OCI-LY1 (cell line): Measurements from ENCODE around the gene PI4K2B.

Experiments
- H2AFZ ChIP-seq: fragments of 200-600 bp; sonication (generic), shearing (Covaris generic); 2 replicates; pipeline ENCODE4 v1.6.0; 2014; ENCODE audit warnings: antibody characterized with exemption, mild to moderate bottlenecking, low read length
- H3F3A ChIP-seq: fragments of 200-600 bp; sonication (generic), shearing (Covaris generic); 2 replicates; pipeline ENCODE4 v1.6.0; 2014; ENCODE audit warnings: mild to moderate bottlenecking, antibody characterized with exemption, low read length, moderate library complexity; ENCODE audit not compliant: insufficient read depth
- H3K27ac ChIP-seq: fragments of 200-600 bp; sonication (generic); 2 replicates; pipeline ENCODE4 v1.5.1; 2014; ENCODE audit warnings: low read length, mixed run types, mild to moderate bottlenecking, low read depth; ENCODE audit not compliant: poor library complexity, severe bottlenecking
- H3K27me3 ChIP-seq: fragments of 200-600 bp; sonication (generic); 2 replicates; pipeline ENCODE4 v1.6.0; 2014; ENCODE audit warnings: antibody characterized with exemption, mild to moderate bottlenecking, low read length, moderate library complexity; ENCODE audit not compliant: insufficient read depth
- H3K36me3 ChIP-seq: fragments of 200-600 bp; sonication (generic); 2 replicates; pipeline ENCODE4 v1.6.1; 2014; ENCODE audit warnings: mild to moderate bottlenecking, antibody characterized with exemption, low read length, moderate library complexity, mixed read lengths; ENCODE audit not compliant: insufficient read depth
- H3K4me1 ChIP-seq: fragments of 200-600 bp; sonication (generic); 2 replicates; pipeline ENCODE4 v1.5.1; 2014; ENCODE audit warnings: mild to moderate bottlenecking, low read length, moderate library complexity; ENCODE audit not compliant: insufficient read depth, severe bottlenecking
- H3K4me2 ChIP-seq: fragments of 200-600 bp; sonication (generic), shearing (Covaris generic); 2 replicates; pipeline ENCODE4 v1.6.1; 2014; ENCODE audit warnings: low read length
- H3K4me3 ChIP-seq: fragments of 200-600 bp; sonication (generic); 2 replicates; pipeline ENCODE4 v1.5.1; 2014; ENCODE audit warnings: low read length, low read depth, mild to moderate bottlenecking, mixed read lengths; ENCODE audit not compliant: poor library complexity, severe bottlenecking
- H3K79me2 ChIP-seq: fragments of 200-600 bp; shearing (Covaris generic); 2 replicates; pipeline ENCODE4 v1.6.1; 2016; ENCODE audit warnings: mixed run types, low read length, mixed read lengths; ENCODE audit not compliant: insufficient read depth
- H3K9ac ChIP-seq: fragments of 200-600 bp; sonication (generic), shearing (Covaris generic); 2 replicates; pipeline ENCODE4 v1.6.1; 2014; ENCODE audit warnings: mild to moderate bottlenecking, low read length, mixed read lengths
- H3K9me2 ChIP-seq: fragments of 200-600 bp; sonication (generic), shearing (Covaris generic); 2 replicates; pipeline ENCODE4 v1.6.1; 2014; ENCODE audit warnings: low read depth, mild to moderate bottlenecking, low read length, mixed read lengths
- H3K9me3 ChIP-seq: fragments of 200-600 bp; shearing (Covaris generic); 2 replicates; pipeline ENCODE4 v1.6.1; 2014; ENCODE audit warnings: low read length, mixed read lengths
- H4K20me1 ChIP-seq: fragments of 200-600 bp; sonication (generic), shearing (Covaris generic); 2 replicates; pipeline ENCODE4 v1.6.0; 2016; ENCODE audit warnings: mild to moderate bottlenecking, low read length; ENCODE audit not compliant: insufficient read depth
- EZH2 ChIP-seq: fragments of 200-600 bp; sonication (generic), shearing (Covaris generic); IDR thresholded peaks from 2 replicates; pipeline ENCODE4 v1.8.0; 2017; ENCODE audit warnings: borderline replicate concordance, mixed run types, mild to moderate bottlenecking, antibody characterized with exemption, low read length, moderate library complexity, mixed read lengths
- TF ChIP-seq, protein P1 (sequence below): fragments of 200-600 bp; sonication (generic), shearing (Covaris generic); IDR thresholded peaks from 2 replicates; pipeline ENCODE4 v1.5.1; 2017; ENCODE audit warnings: mild to moderate bottlenecking, antibody characterized with exemption, low read length, moderate library complexity, mixed read lengths

Gene PI4K2B

DNA sequence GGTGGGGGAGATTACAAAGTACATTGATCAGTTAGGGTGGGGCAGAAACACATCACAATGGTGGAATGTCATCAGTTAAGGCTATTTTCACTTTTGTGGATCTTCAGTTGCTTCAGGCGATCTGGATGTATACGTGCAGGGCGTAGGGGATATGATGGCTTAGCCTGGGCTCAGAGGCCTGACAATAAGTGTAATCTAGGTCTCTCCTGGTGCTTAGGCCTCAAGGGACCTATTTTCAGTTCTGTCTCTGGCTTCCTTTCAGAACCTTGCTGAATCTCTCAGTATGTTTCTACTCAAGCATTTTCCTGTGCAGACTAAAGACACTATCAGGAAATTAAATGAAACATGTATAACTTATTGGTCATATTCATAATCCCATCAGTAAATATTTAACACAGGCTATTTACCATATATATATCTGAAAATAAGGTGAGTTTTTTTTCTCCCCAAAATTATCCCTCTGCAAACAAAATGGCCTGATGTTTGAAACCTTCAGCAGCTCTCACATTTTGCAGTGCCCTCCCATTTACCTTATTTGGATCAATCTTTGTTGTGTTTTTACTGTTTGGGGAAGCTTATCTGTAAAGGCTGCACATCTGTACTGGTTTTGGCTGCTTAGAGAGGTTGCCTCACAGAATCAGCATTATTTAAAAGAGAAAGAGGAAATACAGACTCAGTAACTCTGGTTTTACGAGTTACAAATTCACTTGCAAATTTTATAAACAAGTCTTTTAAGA, 76.4 kb downstream of the PI4K2B start:
- H3K9ac ChIP-seq = no peak overlapping the region
- H3K4me1 ChIP-seq = peaks cover 24% of the 10 kb centered on the region
- peak overlapping the region; percentile 59 for H3K27ac ChIP-seq
- TF ChIP-seq, protein P1, sequence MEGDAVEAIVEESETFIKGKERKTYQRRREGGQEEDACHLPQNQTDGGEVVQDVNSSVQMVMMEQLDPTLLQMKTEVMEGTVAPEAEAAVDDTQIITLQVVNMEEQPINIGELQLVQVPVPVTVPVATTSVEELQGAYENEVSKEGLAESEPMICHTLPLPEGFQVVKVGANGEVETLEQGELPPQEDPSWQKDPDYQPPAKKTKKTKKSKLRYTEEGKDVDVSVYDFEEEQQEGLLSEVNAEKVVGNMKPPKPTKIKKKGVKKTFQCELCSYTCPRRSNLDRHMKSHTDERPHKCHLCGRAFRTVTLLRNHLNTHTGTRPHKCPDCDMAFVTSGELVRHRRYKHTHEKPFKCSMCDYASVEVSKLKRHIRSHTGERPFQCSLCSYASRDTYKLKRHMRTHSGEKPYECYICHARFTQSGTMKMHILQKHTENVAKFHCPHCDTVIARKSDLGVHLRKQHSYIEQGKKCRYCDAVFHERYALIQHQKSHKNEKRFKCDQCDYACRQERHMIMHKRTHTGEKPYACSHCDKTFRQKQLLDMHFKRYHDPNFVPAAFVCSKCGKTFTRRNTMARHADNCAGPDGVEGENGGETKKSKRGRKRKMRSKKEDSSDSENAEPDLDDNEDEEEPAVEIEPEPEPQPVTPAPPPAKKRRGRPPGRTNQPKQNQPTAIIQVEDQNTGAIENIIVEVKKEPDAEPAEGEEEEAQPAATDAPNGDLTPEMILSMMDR = no peak
- no peak for TF ChIP-seq EZH2
- no peaks in the 10 kb centered on the region for H3F3A ChIP-seq
- H2AFZ ChIP-seq = no peak overlapping the region
- H3K4me2 ChIP-seq = peak overlapping the region; percentile 45
- H3K79me2 ChIP-seq = no peaks in the 10 kb centered on the region
- peak overlapping the region; percentile 26 for H3K4me3 ChIP-seq
- H3K9me2 ChIP-seq = no peaks in the 10 kb centered on the region
- no peaks in the 10 kb centered on the region for H3K27me3 ChIP-seq
- H4K20me1 ChIP-seq = no peaks in the 10 kb centered on the region
- no peaks in the 10 kb centered on the region for H3K9me3 ChIP-seq
- no peaks in the 10 kb centered on the region for H3K36me3 ChIP-seq

DNA sequence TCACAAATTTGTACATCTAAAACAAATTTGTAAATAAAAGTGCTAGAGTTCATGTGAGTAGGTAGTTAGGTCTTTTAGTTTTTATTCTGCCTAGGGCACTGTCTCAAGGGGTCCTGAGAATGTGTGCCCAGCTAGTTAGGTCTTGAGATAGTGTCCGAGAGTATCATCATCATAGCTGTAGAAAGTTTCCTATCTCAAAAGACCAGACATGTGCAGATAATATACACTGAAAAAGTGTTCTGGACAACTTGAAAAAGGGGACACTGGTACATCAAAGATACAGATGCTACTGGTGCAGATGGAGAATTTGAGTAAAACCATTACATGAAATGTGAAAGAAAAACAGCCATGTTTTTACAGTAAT, 77.0 kb downstream of the PI4K2B start:
- Histone ChIP-seq H2AFZ (peak overlapping the region; percentile 74; the same call in 1 of the 2 replicates), H3K9me2 (no peaks in the 10 kb centered on the region), H3K9ac (no peak overlapping the region), H3K9me3 (no peaks in the 10 kb centered on the region), H3K27me3 (no peaks in the 10 kb centered on the region), H3K27ac (peak overlapping the region; percentile 59), H3F3A (no peaks in the 10 kb centered on the region), H4K20me1 (no peaks in the 10 kb centered on the region), H3K36me3 (0 out of 2 replicates have a peak, but pooled peaks cover under 1% of the 10 kb centered on the region), H3K4me1 (peaks cover 24% of the 10 kb centered on the region), H3K4me2 (peak overlapping the region; percentile 45), H3K79me2 (no peaks in the 10 kb centered on the region), H3K4me3 (peak overlapping the region; percentile 26)
- TF ChIP-seq, protein P1 = no peak
- no peak for TF ChIP-seq EZH2

GRCh38 chr4:25312496-25313200, 78.8 kb downstream of the PI4K2B start, which contains the start of gene ZCCHC4:
Gene ZCCHC4, plus strand, starts transcription at chr4:25312774. Its CDS starts 36 bp downstream, at chr4:25312810.
- Histone ChIP-seq H3F3A (no peaks in the 10 kb centered on the region), H3K4me3 (peak within 1 kb of the TSS; percentile 86), H3K9me3 (no peaks in the 10 kb centered on the region), H3K9ac (peak within 1 kb of the TSS; percentile 78), H3K4me1 (peaks cover 24% of the 10 kb centered on the region), H3K79me2 (no peaks in the 10 kb centered on the region), H2AFZ (peak within 1 kb of the TSS; percentile 69; the same call in 1 of the 2 replicates), H3K27ac (no peak within 1 kb of the TSS), H3K9me2 (no peaks in the 10 kb centered on the region), H3K27me3 (no peaks in the 10 kb centered on the region), H4K20me1 (no peaks in the 10 kb centered on the region), H3K4me2 (peak within 1 kb of the TSS; percentile 72), H3K36me3 (0 out of 2 replicates have a peak, but pooled peaks cover 5% of the 10 kb centered on the region)
- TF ChIP-seq, protein P1 = peak; percentile 79
- TF ChIP-seq EZH2 = no peak
